ENCODE measurements around the gene PHF2.

PHF2 gene

DNA sequence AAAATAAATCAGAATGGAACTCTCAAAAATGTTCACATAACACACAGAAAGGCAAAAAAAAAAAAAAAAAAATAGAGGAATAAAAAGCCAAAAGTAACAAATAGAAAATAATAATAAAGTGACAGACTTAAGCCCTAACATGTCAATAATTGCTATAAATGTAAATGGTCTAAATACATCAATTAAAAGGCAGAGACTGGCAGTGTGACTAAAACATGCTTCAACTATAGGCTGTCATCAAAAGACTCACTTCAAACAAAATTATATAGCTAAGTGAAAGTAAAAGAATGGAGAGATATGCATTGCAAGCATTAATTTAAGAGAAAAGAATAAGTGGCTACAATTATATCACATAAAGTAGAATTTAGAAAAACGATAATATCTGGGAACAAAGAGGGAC is 114.2 kb downstream of the PHF2 start:
- no peak overlapping the region for H3K4me3 ChIP-seq (replicated peaks; ENCODE audit: low read depth, low read length)
- TF ChIP-seq CTCF (IDR thresholded peaks at IDR 0.05; ENCODE audit: low read length, missing control alignments) = no peak
- DNase-seq (ENCODE audit: low read depth) = no peak

- TF ChIP-seq CTCF (IDR thresholded peaks at IDR 0.05; ENCODE audit: low read length, missing control alignments) = no peak
- no peak overlapping the region for H3K4me3 ChIP-seq (replicated peaks; ENCODE audit: low read depth, low read length)
- DNase-seq (ENCODE audit: low read depth) = no peak
These were observed 116.7 kb downstream of the PHF2 start for GRCh38 chr9:93693129-93693528.

DNA sequence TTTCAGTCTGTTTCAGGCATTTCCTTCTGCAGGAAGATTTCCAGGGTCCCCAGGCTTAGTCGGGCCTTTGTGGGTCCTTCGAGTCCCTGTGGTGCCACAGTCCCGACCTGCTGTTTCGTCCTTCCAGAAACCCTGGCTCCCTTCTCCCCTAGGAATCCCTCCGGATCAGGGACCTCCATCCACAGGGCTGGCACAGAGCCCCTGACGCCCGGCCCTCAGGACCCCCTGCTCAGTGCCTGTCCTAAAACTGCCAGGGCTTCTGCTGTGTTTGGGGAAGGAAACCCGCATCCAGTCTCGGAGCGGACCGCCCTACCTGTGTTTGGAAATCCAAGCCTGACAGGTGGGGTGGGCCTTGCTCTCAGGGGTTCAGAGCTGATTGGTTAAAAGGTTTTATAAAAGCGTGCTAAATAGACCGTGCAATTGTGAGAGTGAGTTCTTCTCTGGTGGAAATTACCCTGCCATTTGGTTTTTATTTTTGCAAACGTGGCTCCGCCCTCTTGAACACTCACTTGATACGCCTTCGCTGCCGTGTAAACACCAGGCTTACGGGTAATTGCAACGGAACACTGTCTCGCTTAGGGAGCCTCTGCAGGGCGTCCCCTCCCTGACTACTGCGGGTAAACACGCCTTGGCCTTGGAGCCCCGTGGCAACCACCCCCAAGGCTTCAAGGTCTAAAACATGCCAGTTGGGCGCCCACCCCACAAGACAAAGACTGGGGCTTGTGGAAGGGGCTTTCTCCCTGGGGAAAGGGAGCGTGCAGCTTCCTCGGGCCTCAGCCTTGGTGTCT is 121.2 kb downstream of the PHF2 start:
- H3K4me3 ChIP-seq (replicated peaks; ENCODE audit: low read depth, low read length) = no peak overlapping the region
- no peak for DNase-seq (ENCODE audit: low read depth)
- no peak for TF ChIP-seq CTCF (IDR thresholded peaks at IDR 0.05; ENCODE audit: low read length, missing control alignments)

- no peak overlapping the region for H3K4me3 ChIP-seq (replicated peaks; ENCODE audit: low read depth, low read length)
- no peak for TF ChIP-seq CTCF (IDR thresholded peaks at IDR 0.05; ENCODE audit: low read length, missing control alignments)
- no peak for DNase-seq (ENCODE audit: low read depth)
These were observed 121.9 kb downstream of the PHF2 start for GRCh38 chr9:93698140-93698908.

GRCh38 chr9:93699650-93700049 is 123.3 kb downstream of the PHF2 start:
- no peak for DNase-seq (ENCODE audit: low read depth)
- H3K4me3 ChIP-seq (replicated peaks; ENCODE audit: low read depth, low read length) = no peak overlapping the region
- no peak for TF ChIP-seq CTCF (IDR thresholded peaks at IDR 0.05; ENCODE audit: low read length, missing control alignments)

DNA sequence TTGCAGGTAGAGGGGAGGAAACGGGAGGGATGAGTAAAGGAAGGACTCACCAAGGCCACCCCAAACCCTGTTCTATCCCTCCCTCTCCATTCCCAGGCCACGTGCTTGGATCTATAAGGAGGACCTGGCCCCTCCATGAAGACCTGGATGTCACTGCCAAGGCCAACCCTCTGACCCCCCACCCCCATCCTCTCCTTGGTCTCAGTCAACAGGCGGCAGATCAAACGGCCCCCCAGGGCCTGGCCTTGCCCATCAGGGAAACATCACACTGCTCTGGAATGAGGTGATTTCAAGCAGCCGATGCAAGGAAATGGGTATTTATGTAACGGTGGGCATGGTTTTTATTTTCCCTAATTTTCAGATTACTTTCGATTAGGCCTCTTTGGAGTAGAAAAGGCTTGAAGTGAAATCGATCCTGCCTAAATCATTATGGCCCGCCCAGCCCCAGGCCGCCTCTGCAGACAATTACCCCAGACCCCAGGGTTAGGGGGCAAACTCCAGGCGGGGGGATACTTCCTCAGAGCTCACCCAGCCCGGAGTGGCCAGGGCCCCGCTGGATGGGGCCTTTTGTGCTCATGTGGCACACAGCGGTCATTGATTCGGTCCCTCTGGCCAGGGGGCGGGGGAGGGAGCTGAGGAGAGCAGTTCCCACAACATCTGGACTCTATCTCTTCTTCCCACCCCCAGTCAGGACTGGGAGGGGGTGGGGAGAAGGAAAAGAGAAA is 125.3 kb downstream of the PHF2 start:
- TF ChIP-seq CTCF (IDR thresholded peaks at IDR 0.05; ENCODE audit: low read length, missing control alignments) = no peak
- DNase-seq (ENCODE audit: low read depth) = no peak
- H3K4me3 ChIP-seq (replicated peaks; ENCODE audit: low read depth, low read length) = no peak overlapping the region

Measured in fibroblast of pulmonary artery (primary cell).